ENCODE results near the gene MAP7.

Gene MAP7

DNA sequence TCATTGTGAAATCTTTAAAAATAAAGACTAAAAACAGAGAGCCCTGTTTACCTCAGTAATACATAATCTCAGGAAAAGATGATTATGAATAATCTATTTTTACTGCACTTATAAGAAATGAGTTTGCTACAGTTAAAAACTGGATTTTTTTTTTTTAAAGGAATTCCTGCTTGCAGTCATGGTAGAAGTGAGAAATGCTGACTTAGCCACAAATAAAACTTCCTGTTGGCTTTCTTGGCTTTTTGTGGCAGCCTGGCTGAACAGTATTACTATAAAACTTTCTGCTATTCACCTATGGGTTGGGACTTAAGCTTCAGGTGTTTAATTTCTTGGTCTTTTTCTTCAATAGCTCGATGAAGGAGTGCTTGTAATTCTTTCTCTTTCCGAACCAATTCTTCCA, 12.0 kb upstream of the MAP7 start:
- DNase-seq: no peak
- no peak for TF ChIP-seq CTCF (IDR thresholded peaks at IDR 0.05; ENCODE audit: low read depth, low read length, missing control alignments)
- in situ Hi-C loops (cut with HindIII; ENCODE audit: low pct_ligation_motif_present, low sequenced_read_pairs): no loop called here
- Histone ChIP-seq H3K27ac (no peak overlapping the region), H3K36me3 (replicated peaks) (peaks cover 3% of the 10 kb centered on the region), H3K4me3 (ENCODE audit: low read depth, low read length) (no peak overlapping the region), H3K27me3 (replicated peaks) (no peaks in the 10 kb centered on the region)

- Histone ChIP-seq H3K36me3 (replicated peaks) (no peaks in the 10 kb centered on the region), H3K27ac (no peak overlapping the region)
- DNase-seq: no peak
Measured at GRCh38 chr6:136553166-136553787, 3.1 kb upstream of the MAP7 start.

GRCh38 chr6:136552054-136552453, 1.8 kb upstream of the MAP7 start:
- in situ Hi-C loops (cut with HindIII; ENCODE audit: low pct_ligation_motif_present, low sequenced_read_pairs): no loop called here
- no peak overlapping the region for H3K27ac ChIP-seq
- TF ChIP-seq CTCF (IDR thresholded peaks at IDR 0.05; ENCODE audit: low read depth, low read length, missing control alignments): no peak
- H3K4me3 ChIP-seq (ENCODE audit: low read depth, low read length): no peak overlapping the region
- no peak for DNase-seq
- no peaks in the 10 kb centered on the region for H3K36me3 ChIP-seq (replicated peaks)
- peaks cover 4% of the 10 kb centered on the region for H3K27me3 ChIP-seq (replicated peaks)

More at GRCh38 chr6:136553166-136553787, 3.1 kb upstream of the MAP7 start:
- no peak for TF ChIP-seq CTCF (IDR thresholded peaks at IDR 0.05; ENCODE audit: low read depth, low read length, missing control alignments)
- Histone ChIP-seq H3K27me3 (replicated peaks) (peaks cover 4% of the 10 kb centered on the region), H3K4me3 (ENCODE audit: low read depth, low read length) (no peak overlapping the region)
- in situ Hi-C loops (cut with HindIII; ENCODE audit: low pct_ligation_motif_present, low sequenced_read_pairs): no loop called here

- peaks cover 4% of the 10 kb centered on the region for H3K27me3 ChIP-seq (replicated peaks)
- H3K4me3 ChIP-seq (ENCODE audit: low read depth, low read length): no peak overlapping the region
- DNase-seq: no peak
- TF ChIP-seq CTCF (IDR thresholded peaks at IDR 0.05; ENCODE audit: low read depth, low read length, missing control alignments): no peak
- no peak overlapping the region for H3K27ac ChIP-seq
- in situ Hi-C loops (cut with HindIII; ENCODE audit: low pct_ligation_motif_present, low sequenced_read_pairs): no loop called here
- no peaks in the 10 kb centered on the region for H3K36me3 ChIP-seq (replicated peaks)
Measured at GRCh38 chr6:136551103-136551502, 881 bp upstream of the MAP7 start.

GRCh38 chr6:136550045-136550329, 235 bp downstream of the MAP7 start:
- H3K27me3 ChIP-seq (replicated peaks): peaks cover 4% of the 10 kb centered on the region
- no peak for TF ChIP-seq CTCF (IDR thresholded peaks at IDR 0.05; ENCODE audit: low read depth, low read length, missing control alignments)
- peak overlapping the region; percentile 63 for H3K4me3 ChIP-seq (ENCODE audit: low read depth, low read length)
- no peaks in the 10 kb centered on the region for H3K36me3 ChIP-seq (replicated peaks)
- H3K27ac ChIP-seq: no peak overlapping the region
- in situ Hi-C loops (cut with HindIII; ENCODE audit: low pct_ligation_motif_present, low sequenced_read_pairs): no loop called here
- no peak for DNase-seq

All from brain microvascular endothelial cell (primary cell).